Psoas muscle (tissue), 8 donors: ENCODE data around the gene GPAT2. TPM values are rescaled to one million over a fixed set of nuclear protein-coding genes. Genes with fewer than 3 reads are reported as not detected.
A peak's percentile ranks its signal among the peaks of the same experiment; 100 is the strongest.
"Not testable (repeated sequence)": the region's sequence is repeated elsewhere in the genome, so short reads cannot be mapped to it uniquely, and the experiment has no call there.

ENCODE experiments used
- ATAC-seq, 4 donors: fragments of 200-7000 bp; cut with Tn5 transposase; one replicate each; pipeline ENCODE4 v1.9.1; 2020; ENCODE audit warnings: moderate library complexity in 3 of 4, mild to moderate bottlenecking in 2 of 4
- DNase-seq, 2 donors: peaks; one replicate each; pipeline ENCODE4 v3.0.0-alpha.2; 2020
- H3K27ac ChIP-seq: fragments of 200-600 bp; one replicate; pipeline ENCODE4 v1.8.0; 2022
- H3K27me3 ChIP-seq, 3 donors: fragments of 200-600 bp in 1 of 3; one replicate each; pipeline versions ENCODE4 v1.6.1 to v1.8.0; 2013 to 2022; ENCODE audit warnings: low read length in 2 of 3, mild to moderate bottlenecking in 2 of 3, moderate library complexity in 1 of 3; ENCODE audit not compliant: insufficient read depth in 3 of 3
- H3K36me3 ChIP-seq, 2 donors: fragments of 200-600 bp in 1 of 2; one replicate each; pipeline versions ENCODE4 v1.6.1 to v1.8.0; 2013 to 2022; ENCODE audit warnings: low read depth in 1 of 2, mild to moderate bottlenecking in 1 of 2, moderate library complexity in 1 of 2; ENCODE audit not compliant: insufficient read depth in 1 of 2
- H3K4me1 ChIP-seq: fragments of 200-600 bp; one replicate; pipeline ENCODE4 v1.8.0; 2022
- H3K4me3 ChIP-seq: fragments of 200-600 bp; one replicate; pipeline ENCODE4 v1.8.0; 2022; ENCODE audit warnings: mild to moderate bottlenecking
- H3K9me3 ChIP-seq: fragments of 200-600 bp; one replicate; pipeline ENCODE4 v1.8.0; 2022
- WGBS, 3 donors: extraction: QIAGEN DNeasy Blood & Tissue Kit; methylation state at CpG; one replicate each; pipeline versions ENCODE4 v1.1.6 to v1.1.7; 2013; 5-methylcytosine and 5-hydroxymethylcytosine counted together
- intact Hi-C, 2 donors: fragments of 100-400 bp; cut with DNase I; formaldehyde crosslinking; loops; one replicate each; pipeline versions ENCODE4 v1.11.0 to v1.14.2; 2022
- polyA plus RNA-seq, 3 donors: library from polyadenylated mRNA; stranded (reverse); fragments of 200-250 nt; gene quantifications; one replicate each; pipeline ENCODE4 v1.2.3, GENCODE V29; 2013
- total RNA-seq, 4 donors: library from RNA; stranded (reverse); fragmentation: NEBNext Ultra II Directional in 2 of 4; extraction: Animal tissue kit (Norgen Biotek cat#: 25700) in 2 of 4; gene quantifications; one replicate each; pipeline versions ENCODE4 v1.2.1 to v1.2.4, GENCODE V29; 2021 to 2023
- donor health status: healthy with polysubstance abuse.
- donor health status: DM: no; HTN: no; CAD: no; lungs with moderate emphysema.
- donor health status: Bipolar disorder and iron deficiency.
- donor health status: healthy.
- donor health status: DM: yes; HTN: yes; CAD: no.
- donor health status: DM: no; HTN: no; CAD: no.
- donor health status: DM: no; HTN: no; CAD: no.
- donor health status: DM: yes; HTN: yes; CAD: no.

GPAT2 gene
- total and polyA plus RNA-seq, 7 donors: 3.2 to 7.8 (median 6.4) TPM

GRCh38 chr2:96055830-96056229 lies 21.1 kb upstream of the GPAT2 start:
- ATAC-seq, H3K4me1 ChIP-seq: not testable (repeated sequence)
- WGBS, 3 donors: 63 to 73% (median 71%) methylated on average over 2 to 3 of the region's 6 CpGs

DNA sequence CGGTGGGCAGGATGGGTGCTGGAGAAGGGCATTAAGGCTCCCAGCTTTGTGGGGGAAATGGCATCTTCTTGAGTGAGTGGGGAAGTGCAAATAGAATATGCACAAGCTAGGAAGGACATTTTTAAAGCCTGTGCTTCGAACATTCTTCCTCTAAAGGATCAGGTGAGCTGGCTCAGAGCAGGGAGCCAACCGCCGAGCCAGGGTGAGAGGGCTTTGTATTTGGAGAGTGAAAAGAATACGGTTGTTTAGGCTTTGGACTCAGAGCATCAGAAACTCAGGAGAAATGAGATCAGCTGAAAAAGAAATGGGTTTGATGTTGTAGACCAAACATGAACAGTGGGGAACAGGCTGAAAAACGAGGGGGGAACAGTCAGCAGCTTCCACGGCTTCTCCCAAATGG lies 19.8 kb upstream of the GPAT2 start:
- H3K27me3 ChIP-seq, H3K4me3 ChIP-seq, ATAC-seq, H3K9me3 ChIP-seq, H3K27ac ChIP-seq, H3K36me3 ChIP-seq, intact Hi-C loops, DNase-seq, H3K4me1 ChIP-seq: not testable (repeated sequence)
- 79 to 84% (median 83%) methylated on average over 5 to 6 of the region's 7 CpGs for WGBS, 3 donors

More at GRCh38 chr2:96055830-96056229, 21.1 kb upstream of the GPAT2 start:
- intact Hi-C loops, H3K36me3 ChIP-seq, H3K27me3 ChIP-seq, H3K27ac ChIP-seq, DNase-seq, H3K4me3 ChIP-seq, H3K9me3 ChIP-seq: not testable (repeated sequence)

DNA sequence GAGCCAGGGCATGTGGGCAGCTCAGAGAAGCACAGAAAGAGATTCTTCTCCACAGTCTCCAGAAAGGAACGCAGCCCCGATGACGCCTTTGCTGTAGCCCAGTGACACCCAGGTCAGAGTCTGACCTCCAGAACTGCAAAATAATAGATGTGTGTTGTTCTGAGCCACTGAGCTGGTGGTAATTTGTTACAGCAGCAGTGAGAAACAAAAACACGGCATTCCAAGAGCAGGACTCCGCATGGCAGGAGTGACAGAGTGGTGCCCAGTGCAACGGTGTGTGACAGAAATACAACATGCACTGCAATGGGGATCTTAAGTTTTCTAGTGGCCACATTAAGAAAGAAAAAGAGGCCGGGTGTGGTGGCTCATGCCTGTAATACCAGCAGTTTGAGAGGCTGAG lies 18.7 kb upstream of the GPAT2 start:
- H3K27me3 ChIP-seq, H3K36me3 ChIP-seq, H3K4me1 ChIP-seq, DNase-seq, H3K27ac ChIP-seq, intact Hi-C loops, H3K9me3 ChIP-seq, H3K4me3 ChIP-seq, ATAC-seq: not testable (repeated sequence)
- WGBS, 3 donors: 80 to 84% (median 83%) methylated on average over 6 to 7 of the region's 7 CpGs

DNA sequence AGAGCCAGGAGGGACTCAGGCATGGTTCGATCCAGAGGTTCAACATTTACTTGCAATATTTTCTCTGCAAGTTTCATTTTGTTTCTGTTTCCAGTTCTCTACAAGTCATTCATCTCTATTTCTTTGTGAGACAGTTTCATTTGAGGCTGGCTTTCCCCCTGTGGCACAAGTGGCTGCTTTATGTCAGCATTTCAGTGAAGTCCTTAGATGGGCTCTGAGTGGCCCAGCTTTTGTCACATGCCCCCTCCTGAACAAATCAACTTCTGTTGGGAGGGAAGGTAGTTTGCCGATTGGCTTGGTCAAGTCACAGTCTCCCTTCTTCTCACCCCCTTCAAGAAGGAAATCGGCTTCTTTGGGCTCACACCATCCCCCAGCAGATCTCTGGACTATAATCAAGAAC lies 17.9 kb upstream of the GPAT2 start:
- H3K27ac ChIP-seq, H3K36me3 ChIP-seq, intact Hi-C loops, ATAC-seq, H3K9me3 ChIP-seq, DNase-seq, H3K4me3 ChIP-seq, H3K27me3 ChIP-seq, H3K4me1 ChIP-seq: not testable (repeated sequence)
- 74 to 89% (median 88%) methylated on average over 2 of the region's 3 CpGs for WGBS, 3 donors

GRCh38 chr2:96049917-96050262 lies 15.2 kb upstream of the GPAT2 start:
- intact Hi-C loops, ATAC-seq, H3K36me3 ChIP-seq: not testable (repeated sequence)

DNA sequence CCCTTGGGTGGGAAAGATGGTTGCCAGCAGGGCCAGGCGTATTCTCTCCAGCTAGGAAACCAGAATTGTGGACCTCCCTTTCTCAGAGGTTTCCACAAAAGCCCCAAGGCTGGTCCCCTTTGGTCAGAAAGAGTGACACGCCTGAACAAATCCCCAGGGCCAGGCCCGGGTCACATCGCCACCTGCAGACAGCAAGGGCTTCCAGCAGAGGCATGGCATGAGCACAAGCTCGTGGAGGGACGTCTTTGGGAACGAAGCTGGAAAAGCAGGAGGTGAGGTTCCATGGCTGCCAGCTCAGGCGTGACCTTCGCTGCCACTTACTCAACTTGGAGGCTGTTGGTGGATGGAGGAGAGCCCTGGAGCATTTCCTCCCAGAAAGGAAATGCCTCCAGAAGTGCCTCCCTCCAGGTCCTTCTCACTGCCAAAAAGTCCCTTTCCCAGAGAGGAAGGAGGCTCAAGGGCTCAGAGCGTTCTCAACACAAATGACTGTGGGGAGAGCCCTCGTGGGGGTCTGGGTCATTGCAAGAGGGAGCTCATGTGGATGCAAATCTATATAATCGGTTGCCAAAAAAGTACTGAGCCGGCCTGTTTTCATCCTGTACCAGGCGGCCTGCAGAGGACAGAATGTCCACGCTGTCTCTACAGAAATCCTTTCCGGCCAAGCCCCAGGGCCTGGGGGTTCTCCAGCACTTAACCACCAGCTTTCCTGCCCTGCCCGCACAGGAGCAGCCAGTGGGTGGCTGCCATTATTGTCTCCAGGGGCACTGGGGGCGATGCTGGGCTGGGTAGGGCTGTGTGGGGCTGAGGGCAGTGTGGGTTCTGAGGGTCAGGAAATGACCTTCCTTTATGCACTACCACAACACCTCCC lies 14.6 kb upstream of the GPAT2 start:
- 35 to 42% (median 37%) methylated on average over 8 to 10 of the region's 18 CpGs for WGBS, 3 donors
- H3K4me3 ChIP-seq, H3K36me3 ChIP-seq, intact Hi-C loops, H3K9me3 ChIP-seq, H3K27ac ChIP-seq, H3K27me3 ChIP-seq, DNase-seq, H3K4me1 ChIP-seq: not testable (repeated sequence)
- peak in 1 of 4 donors; percentile 27 for ATAC-seq

More at GRCh38 chr2:96049917-96050262, 15.2 kb upstream of the GPAT2 start:
- not testable (repeated sequence) for H3K4me3 ChIP-seq, H3K4me1 ChIP-seq, H3K27me3 ChIP-seq, H3K9me3 ChIP-seq, DNase-seq, H3K27ac ChIP-seq
- WGBS, 3 donors: no CpG with 5 or more reads among the region's 3 CpGs

- WGBS, 3 donors: no CpG with 5 or more reads among the region's 14 CpGs
- H3K4me1 ChIP-seq, H3K9me3 ChIP-seq, intact Hi-C loops, DNase-seq, H3K36me3 ChIP-seq, ATAC-seq, H3K27ac ChIP-seq, H3K4me3 ChIP-seq, H3K27me3 ChIP-seq: not testable (repeated sequence)
Observed at GRCh38 chr2:96035554-96035953, 838 bp upstream of the GPAT2 start.

DNA sequence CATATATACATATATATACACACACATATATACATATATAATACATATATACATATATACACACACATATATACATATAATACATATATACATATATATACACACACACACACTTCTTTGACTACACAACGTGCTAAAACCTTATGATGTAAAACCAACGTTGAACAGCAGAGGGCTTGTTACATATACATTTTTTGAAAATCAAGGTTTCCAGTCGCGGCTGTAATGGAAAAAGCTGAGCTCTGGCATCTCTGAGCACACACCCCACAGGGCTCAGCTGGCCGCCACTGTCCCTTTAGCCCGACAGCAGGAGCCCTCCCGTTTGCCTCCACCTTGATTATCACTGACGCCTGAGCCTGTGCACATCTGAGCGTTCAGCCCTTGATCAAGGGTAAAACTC lies 719 bp downstream of the GPAT2 start:
- ATAC-seq, H3K27ac ChIP-seq, intact Hi-C loops, H3K4me3 ChIP-seq, DNase-seq, H3K9me3 ChIP-seq, H3K4me1 ChIP-seq, H3K36me3 ChIP-seq, H3K27me3 ChIP-seq: not testable (repeated sequence)
- WGBS, 3 donors: no CpG with 5 or more reads among the region's 9 CpGs

DNA sequence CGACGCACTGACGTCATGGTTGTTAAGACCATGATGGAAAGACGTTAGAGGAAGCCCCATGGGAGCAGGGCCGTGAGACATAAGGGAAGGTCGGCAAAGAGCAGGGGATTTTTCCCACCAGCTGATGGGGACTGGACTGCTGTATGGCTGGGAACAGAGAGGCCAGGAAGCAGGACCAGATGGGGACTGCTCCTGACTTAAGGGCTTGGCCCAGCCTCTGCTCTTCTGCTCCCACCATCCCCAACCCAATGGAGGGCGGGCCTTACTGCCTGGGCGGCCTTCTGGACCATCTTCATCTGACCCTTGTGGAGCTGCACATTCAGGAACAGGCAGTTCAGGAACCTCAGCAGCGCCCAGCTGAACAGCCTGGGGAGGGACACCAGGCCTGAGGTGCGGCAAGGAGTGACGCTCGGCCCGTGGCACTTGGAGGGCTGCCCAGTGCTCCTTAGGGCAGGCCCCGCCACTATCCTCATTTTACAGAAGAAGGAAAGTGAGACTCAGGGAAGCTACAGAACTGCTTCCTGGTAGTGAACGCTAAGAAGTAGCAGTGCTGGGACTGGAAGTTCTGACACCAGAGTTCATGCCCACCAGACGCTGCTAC lies 6.9 kb downstream of the GPAT2 start:
- not testable (repeated sequence) for H3K27ac ChIP-seq, H3K36me3 ChIP-seq, H3K4me3 ChIP-seq, H3K9me3 ChIP-seq, H3K27me3 ChIP-seq, H3K4me1 ChIP-seq, DNase-seq
- intact Hi-C loops: loop anchor here (10.0 kb wide), 3 partner anchors 87 to 237 kb away; partner anchors contain the start of genes ADRA2B (in 2 of the 2), CIAO1 (in 2 of the 2) and TMEM127 (in 2 of the 2)
- WGBS, 3 donors: no CpG with 5 or more reads among the region's 16 CpGs
- ATAC-seq: peak in 2 of 4 donors; percentile 22 to 28

- not testable (repeated sequence) for H3K9me3 ChIP-seq, DNase-seq, H3K4me1 ChIP-seq, H3K27ac ChIP-seq, H3K36me3 ChIP-seq, H3K27me3 ChIP-seq, ATAC-seq, H3K4me3 ChIP-seq
- intact Hi-C loops: loop anchor here (10.0 kb wide), 3 partner anchors 89 to 239 kb away; partner anchors contain the start of genes ADRA2B (in 2 of the 2), CIAO1 (in 2 of the 2) and TMEM127 (in 2 of the 2)
- 89 to 97% (median 93%) methylated on average over 3 to 6 of the region's 6 CpGs for WGBS, 3 donors
Observed at GRCh38 chr2:96025755-96026154, 9.0 kb downstream of the GPAT2 start.
